Gastrocnemius medialis (tissue), 4 donors: ENCODE data around the gene PRIMPOL.

Source experiments
- POLR2A ChIP-seq, 2 donors: fragments of 450-650 bp; IDR thresholded peaks; one replicate each; pipeline ENCODE4 v1.6.1; 2017; ENCODE audit warnings: antibody characterized with exemption in 2 of 2, mild to moderate bottlenecking in 2 of 2, moderate library complexity in 2 of 2
- TF ChIP-seq, protein P1 (sequence below), 5 experiments: fragments of 450-650 bp in 3 of 5; fragments of 200-600 bp in 2 of 5; sonication (generic) in 2 of 5; IDR thresholded peaks in 4 of 5; conservative IDR thresholded peaks in 1 of 5; 1 replicate in 4 of 5; 2 replicates in 1 of 5; pipeline ENCODE4 v1.5.1; 2016 to 2019; ENCODE audit warnings: antibody characterized with exemption in 5 of 5, mild to moderate bottlenecking in 3 of 5, moderate library complexity in 3 of 5

DNA sequence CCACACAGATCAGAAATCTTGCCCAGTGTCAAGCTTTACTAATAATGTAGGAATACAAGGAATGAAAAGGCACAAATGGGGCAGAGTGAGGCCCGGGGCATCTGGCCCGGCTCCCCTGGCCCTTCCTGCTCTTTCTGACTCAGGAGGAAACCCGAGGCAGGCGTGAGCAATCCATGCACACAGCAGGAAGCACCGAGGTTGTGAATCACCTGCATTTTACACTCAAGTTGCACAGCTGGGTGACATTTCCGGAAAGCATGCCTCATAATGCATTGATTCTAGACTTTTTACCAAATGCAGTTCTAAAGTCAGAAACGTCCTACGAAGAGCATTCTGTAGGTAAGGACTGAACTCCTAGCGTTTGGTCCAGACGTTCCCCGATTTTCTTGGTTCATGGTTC, 38.9 kb downstream of the PRIMPOL start:
- TF ChIP-seq, protein P1, sequence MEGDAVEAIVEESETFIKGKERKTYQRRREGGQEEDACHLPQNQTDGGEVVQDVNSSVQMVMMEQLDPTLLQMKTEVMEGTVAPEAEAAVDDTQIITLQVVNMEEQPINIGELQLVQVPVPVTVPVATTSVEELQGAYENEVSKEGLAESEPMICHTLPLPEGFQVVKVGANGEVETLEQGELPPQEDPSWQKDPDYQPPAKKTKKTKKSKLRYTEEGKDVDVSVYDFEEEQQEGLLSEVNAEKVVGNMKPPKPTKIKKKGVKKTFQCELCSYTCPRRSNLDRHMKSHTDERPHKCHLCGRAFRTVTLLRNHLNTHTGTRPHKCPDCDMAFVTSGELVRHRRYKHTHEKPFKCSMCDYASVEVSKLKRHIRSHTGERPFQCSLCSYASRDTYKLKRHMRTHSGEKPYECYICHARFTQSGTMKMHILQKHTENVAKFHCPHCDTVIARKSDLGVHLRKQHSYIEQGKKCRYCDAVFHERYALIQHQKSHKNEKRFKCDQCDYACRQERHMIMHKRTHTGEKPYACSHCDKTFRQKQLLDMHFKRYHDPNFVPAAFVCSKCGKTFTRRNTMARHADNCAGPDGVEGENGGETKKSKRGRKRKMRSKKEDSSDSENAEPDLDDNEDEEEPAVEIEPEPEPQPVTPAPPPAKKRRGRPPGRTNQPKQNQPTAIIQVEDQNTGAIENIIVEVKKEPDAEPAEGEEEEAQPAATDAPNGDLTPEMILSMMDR (IDR thresholded peaks at IDR 0.05 in 4 of 5, conservative IDR thresholded peaks at IDR 0.05 in 1 of 5), result no peak
- TF ChIP-seq POLR2A (IDR thresholded peaks at IDR 0.05), result no peak
